RWPE2 (cell line): ENCODE measurements around the gene AKAP8L.
"Not testable (repeated sequence)": the region's sequence is repeated elsewhere in the genome, so short reads cannot be mapped to it uniquely, and the experiment has no call there.

ENCODE experiments used
- ATAC-seq: fragments of 200-7000 bp; cut with Tn5 transposase; 3 replicates; pipeline ENCODE4 v1.9.1; 2021; ENCODE audit warnings: low read depth
- DNase-seq: peaks from one replicate; pipeline ENCODE4 v3.0.0-alpha.2; 2020; ENCODE audit warnings: low spot score
- H3K27ac ChIP-seq: fragments of 450-650 bp; 2 replicates; pipeline ENCODE4 v1.5.1; 2017; ENCODE audit warnings: mild to moderate bottlenecking; ENCODE audit not compliant: poor library complexity, severe bottlenecking
- H3K27me3 ChIP-seq: fragments of 250-450 bp; sonication (Bioruptor Pico); 2 replicates; pipeline ENCODE4 v1.5.1; 2021; ENCODE audit warnings: mild to moderate bottlenecking, moderate library complexity; ENCODE audit not compliant: insufficient read depth, poor library complexity, severe bottlenecking
- H3K36me3 ChIP-seq: fragments of 250-450 bp; sonication (Bioruptor Pico); 2 replicates; pipeline ENCODE4 v1.5.1; 2020; ENCODE audit warnings: low read depth, mild to moderate bottlenecking, moderate library complexity
- H3K4me1 ChIP-seq: fragments of 250-450 bp; sonication (Bioruptor Pico); 2 replicates; pipeline ENCODE4 v1.5.1; 2021; ENCODE audit warnings: mild to moderate bottlenecking, moderate library complexity; ENCODE audit not compliant: insufficient read depth, poor library complexity, severe bottlenecking
- H3K4me3 ChIP-seq: fragments of 250-450 bp; sonication (Bioruptor Pico); 2 replicates; pipeline ENCODE4 v1.5.1; 2021; ENCODE audit warnings: mild to moderate bottlenecking, moderate library complexity; ENCODE audit not compliant: severe bottlenecking
- H3K9me3 ChIP-seq: fragments of 250-450 bp; sonication (Bioruptor Pico); 2 replicates; pipeline ENCODE4 v1.5.1; 2021; ENCODE audit warnings: mild to moderate bottlenecking, moderate library complexity; ENCODE audit not compliant: severe bottlenecking
- TF ChIP-seq, protein P1 (sequence below): fragments of 450-650 bp; IDR thresholded peaks from one replicate; pipeline ENCODE4 v1.5.1; 2017; ENCODE audit warnings: mild to moderate bottlenecking, moderate library complexity; ENCODE audit not compliant: poor library complexity, severe bottlenecking

The AKAP8L gene

DNA sequence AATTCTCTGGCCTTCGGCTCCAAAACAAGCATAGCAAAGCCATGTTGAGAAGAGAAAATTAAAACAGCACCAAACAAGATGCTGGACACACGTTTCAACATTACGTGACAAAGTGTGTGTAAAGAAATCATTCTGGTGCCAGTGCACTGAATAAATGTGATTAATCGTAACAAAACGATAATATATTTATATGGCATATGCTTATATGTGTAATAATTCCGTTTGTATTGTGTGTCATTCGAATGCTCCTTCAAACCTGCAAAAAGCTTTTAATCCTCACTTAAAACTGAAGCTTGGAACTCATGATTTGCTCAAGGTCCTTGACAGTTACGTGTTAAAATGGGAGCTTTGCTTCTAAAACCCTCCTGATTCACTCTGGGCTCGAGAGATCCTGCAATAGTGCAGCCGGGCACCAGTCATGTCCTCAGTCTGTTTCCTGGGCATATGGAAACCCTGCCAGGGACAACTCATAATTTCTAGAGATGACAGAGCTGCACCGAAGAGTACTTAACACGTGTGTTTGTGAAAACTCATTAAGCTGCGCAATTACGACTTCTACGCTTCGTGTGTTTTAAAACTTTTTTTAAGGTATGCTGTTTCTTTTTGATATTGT, 731 bp upstream of the AKAP8L start:
- H3K27me3 ChIP-seq: no peaks in the 10 kb centered on the region
- peak overlapping the region; percentile 78 for H3K4me3 ChIP-seq
- H3K36me3 ChIP-seq: peaks cover 40% of the 10 kb centered on the region
- peak overlapping the region; percentile 8 for H3K27ac ChIP-seq
- no peaks in the 10 kb centered on the region for H3K4me1 ChIP-seq
- H3K9me3 ChIP-seq: peaks cover 4% of the 10 kb centered on the region
- DNase-seq (no peak), ATAC-seq (no peak)
- TF ChIP-seq, protein P1, sequence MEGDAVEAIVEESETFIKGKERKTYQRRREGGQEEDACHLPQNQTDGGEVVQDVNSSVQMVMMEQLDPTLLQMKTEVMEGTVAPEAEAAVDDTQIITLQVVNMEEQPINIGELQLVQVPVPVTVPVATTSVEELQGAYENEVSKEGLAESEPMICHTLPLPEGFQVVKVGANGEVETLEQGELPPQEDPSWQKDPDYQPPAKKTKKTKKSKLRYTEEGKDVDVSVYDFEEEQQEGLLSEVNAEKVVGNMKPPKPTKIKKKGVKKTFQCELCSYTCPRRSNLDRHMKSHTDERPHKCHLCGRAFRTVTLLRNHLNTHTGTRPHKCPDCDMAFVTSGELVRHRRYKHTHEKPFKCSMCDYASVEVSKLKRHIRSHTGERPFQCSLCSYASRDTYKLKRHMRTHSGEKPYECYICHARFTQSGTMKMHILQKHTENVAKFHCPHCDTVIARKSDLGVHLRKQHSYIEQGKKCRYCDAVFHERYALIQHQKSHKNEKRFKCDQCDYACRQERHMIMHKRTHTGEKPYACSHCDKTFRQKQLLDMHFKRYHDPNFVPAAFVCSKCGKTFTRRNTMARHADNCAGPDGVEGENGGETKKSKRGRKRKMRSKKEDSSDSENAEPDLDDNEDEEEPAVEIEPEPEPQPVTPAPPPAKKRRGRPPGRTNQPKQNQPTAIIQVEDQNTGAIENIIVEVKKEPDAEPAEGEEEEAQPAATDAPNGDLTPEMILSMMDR: peak; percentile 45

DNA sequence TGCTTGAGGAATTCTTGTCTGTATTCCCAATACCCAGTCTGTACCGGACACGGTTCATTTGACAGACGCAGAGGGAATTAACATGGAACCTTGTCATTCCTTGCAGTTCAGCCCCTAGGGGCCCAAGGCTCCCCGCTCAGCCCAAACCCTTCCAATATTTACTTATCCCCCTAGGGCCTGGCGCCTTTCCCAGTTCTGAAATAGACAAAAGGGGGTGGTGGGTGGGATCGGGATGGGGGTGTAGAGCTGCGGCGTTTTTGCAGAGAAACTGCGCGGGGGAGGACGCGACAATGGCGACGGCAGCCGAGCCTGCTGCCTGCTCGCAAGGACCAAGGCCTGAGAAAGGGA, 583 bp downstream of the AKAP8L start:
- H3K27me3 ChIP-seq: no peaks in the 10 kb centered on the region
- ATAC-seq (no peak), DNase-seq (no peak)
- H3K27ac ChIP-seq: peak overlapping the region; percentile 51
- no peaks in the 10 kb centered on the region for H3K4me1 ChIP-seq
- H3K4me3 ChIP-seq: peak overlapping the region; percentile 78
- peaks cover 1% of the 10 kb centered on the region for H3K9me3 ChIP-seq
- TF ChIP-seq, protein P1: no peak
- peaks cover 27% of the 10 kb centered on the region for H3K36me3 ChIP-seq

DNA sequence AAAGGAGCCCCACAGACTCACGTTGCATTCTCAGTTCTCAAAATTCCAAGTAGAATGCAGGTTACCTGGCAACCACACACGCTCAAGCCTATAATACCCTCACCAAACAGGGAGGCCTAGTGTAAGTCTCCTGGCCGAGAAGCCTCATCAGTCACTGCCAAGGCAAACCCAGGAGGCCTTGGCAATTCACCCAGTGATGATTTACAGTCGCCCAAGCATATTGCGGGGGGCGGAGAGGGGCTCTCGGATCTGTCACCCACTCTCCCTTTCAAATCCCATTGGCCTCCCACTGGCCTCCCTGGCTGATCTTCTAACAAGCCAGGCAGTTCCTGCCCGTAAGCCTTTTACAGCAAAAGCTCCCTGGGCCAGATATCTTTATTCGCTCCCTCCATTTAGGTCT, 1.1 kb downstream of the AKAP8L start:
- no peaks in the 10 kb centered on the region for H3K4me1 ChIP-seq
- H3K27ac ChIP-seq: peak overlapping the region; percentile 51
- DNase-seq (no peak), ATAC-seq (no peak)
- H3K9me3 ChIP-seq: no peaks in the 10 kb centered on the region
- H3K4me3 ChIP-seq: peak overlapping the region; percentile 78
- H3K36me3 ChIP-seq: peaks cover 28% of the 10 kb centered on the region
- TF ChIP-seq, protein P1: no peak
- no peaks in the 10 kb centered on the region for H3K27me3 ChIP-seq

DNA sequence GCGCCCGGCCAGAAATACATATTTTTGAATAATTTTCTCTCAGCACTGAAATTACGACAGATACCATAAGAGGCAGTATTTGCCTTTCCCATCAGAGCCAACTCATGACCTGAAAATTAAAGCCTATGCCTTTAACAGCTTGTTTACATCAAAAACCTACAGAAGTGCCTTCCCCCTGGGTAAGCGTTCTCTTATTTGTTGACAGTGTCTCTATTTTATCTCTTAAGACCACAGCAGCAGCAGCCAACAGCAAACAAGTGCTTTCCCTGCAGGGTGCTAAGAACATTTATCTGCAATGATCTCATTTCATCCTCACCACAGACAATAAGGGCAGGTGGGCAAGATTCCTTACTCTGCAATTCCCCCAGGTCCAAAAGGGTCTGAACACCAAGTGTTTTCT, 6.0 kb downstream of the AKAP8L start:
- Histone ChIP-seq H3K4me1 (no peaks in the 10 kb centered on the region), H3K36me3 (peaks cover 67% of the 10 kb centered on the region), H3K27ac (no peak overlapping the region)

DNA sequence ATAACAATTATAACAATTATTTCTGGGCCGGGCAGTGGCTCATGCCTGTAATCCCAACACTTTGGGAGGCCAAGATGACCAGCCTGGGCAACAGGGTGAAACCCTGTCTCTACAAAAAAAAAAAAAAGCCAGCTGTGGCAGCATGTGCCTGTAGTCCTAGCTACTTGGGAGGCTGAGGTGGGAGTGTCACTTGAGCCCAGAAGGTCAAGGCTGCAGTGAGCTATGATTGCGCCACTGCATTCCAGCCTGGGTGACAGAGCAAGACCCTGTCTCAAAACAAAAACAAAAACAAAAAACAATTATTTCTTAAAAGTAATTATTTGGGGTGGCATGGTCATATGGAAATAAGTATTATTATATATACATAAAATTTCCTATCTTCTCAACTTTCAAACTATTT, 7.4 kb downstream of the AKAP8L start:
- not testable (repeated sequence) for H3K9me3 ChIP-seq, H3K4me3 ChIP-seq, H3K27ac ChIP-seq, H3K4me1 ChIP-seq, H3K27me3 ChIP-seq, ATAC-seq
- peaks cover 73% of the 10 kb centered on the region for H3K36me3 ChIP-seq
- peak; percentile 6 for DNase-seq

More for the DNA sequence above, 6.0 kb downstream of the AKAP8L start:
- H3K4me3 ChIP-seq: no peak overlapping the region
- TF ChIP-seq, protein P1: no peak
- no peaks in the 10 kb centered on the region for H3K9me3 ChIP-seq
- no peaks in the 10 kb centered on the region for H3K27me3 ChIP-seq
- ATAC-seq (no peak), DNase-seq (peak; percentile 2)
